Measurements from ENCODE around the gene MTCL1. TPM values are rescaled to one million over a fixed set of nuclear protein-coding genes. Genes with fewer than 3 reads are reported as not detected.

MTCL1 gene
- total RNA-seq, 2 donors from 2014 or later, result 0.64 to 0.95 TPM

DNA sequence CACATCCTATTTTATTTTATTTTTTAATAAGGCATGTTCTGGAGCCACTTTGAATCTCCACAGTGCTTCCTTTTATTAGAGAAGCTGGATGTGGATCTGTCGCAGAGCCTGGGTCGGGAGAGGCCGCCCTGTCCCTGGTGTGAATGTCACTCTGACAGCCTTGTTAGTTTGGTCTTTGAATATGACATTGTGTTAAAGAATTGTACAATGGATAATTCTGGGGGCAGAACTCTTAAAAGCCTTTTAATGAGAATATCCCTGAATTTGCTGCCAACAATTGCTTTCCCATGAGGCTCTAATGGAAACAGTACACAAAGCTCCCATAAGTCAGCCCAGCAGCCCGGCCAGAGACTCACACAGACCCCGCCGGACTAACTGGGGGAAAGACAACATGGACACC is 82.4 kb downstream of the MTCL1 start:
- Mint-ChIP-seq H3K9me3 (no peaks in the 10 kb centered on the region), H3K4me3 (no peak overlapping the region), H3K27ac (no peak overlapping the region), H3K4me1 (no peaks in the 10 kb centered on the region), H3K36me3 (ENCODE audit: low read depth) (no peaks in the 10 kb centered on the region), H3K27me3 (peaks cover 7% of the 10 kb centered on the region)
- no peak for ATAC-seq (replicated peaks)

DNA sequence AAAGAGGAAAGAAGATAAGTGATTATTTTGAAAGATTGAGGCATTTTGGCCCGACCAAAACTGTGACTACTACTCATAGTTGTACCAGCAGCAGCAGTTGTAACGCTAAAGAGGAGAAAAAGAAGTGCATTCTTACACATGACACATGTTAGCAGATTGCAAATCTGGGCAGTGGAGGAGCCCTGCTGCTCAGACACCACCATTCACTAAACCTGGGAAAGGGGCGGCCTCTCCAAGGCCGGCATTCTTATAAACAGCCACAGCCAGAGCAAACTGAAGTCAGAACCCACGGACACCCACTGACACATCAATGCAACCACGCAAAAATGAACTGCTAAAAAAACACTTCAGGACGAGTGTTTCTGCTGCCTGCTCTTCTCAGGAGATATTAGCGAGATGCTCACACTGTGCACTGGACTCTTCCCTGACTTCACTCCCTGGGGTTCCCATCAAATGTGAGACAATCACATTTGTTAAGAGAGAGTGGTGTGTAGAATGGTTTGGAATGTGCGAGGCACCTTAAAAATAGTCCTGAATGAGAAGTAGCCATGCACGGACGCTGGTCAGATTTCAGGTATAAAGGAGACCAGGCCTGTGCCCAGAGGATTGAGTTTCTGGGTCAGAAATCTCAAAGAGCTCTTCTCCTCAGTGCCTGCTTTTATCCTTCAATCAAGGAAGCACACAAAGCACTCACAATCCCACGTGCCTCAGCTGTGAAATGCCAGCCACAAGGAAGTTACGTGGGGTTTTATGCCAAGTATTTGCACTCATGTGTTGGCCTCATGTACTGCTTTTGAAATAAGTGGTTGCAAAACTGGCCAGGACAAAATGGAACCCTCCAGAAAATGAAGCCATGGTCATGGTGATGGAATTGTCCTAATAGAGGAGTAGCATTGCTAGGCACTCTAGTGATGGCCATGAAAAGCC is 83.4 kb downstream of the MTCL1 start:
- no peaks in the 10 kb centered on the region for H3K4me1 Mint-ChIP-seq
- no peaks in the 10 kb centered on the region for H3K36me3 Mint-ChIP-seq (ENCODE audit: low read depth)
- no peak for ATAC-seq (replicated peaks)
- no peaks in the 10 kb centered on the region for H3K9me3 Mint-ChIP-seq
- no peak overlapping the region for H3K4me3 Mint-ChIP-seq
- H3K27ac Mint-ChIP-seq, result no peak overlapping the region
- peaks cover 7% of the 10 kb centered on the region for H3K27me3 Mint-ChIP-seq

DNA sequence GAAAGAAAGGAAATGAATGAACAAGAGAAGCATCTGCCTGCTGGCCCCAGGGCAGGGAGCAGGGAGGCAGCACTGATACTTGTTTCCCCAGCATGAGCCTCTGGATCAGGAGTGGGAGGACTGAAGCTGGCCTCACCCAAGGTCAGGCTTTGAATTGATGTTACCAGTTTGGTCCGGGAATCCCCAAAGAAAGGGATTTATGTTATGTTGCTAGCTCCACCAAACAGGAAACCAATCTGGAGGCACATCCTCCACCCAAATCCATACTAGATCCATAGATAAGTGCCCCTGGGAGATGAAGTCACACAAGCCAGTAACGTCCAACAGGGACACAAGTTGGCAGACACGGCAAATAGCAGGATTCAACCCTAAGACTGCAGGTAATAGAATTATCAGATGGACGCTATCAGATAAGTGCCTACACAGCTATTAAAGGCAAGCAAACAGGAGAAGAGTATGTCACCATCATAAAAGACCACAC is 85.9 kb downstream of the MTCL1 start:
- H3K27ac Mint-ChIP-seq, result no peak overlapping the region

DNA sequence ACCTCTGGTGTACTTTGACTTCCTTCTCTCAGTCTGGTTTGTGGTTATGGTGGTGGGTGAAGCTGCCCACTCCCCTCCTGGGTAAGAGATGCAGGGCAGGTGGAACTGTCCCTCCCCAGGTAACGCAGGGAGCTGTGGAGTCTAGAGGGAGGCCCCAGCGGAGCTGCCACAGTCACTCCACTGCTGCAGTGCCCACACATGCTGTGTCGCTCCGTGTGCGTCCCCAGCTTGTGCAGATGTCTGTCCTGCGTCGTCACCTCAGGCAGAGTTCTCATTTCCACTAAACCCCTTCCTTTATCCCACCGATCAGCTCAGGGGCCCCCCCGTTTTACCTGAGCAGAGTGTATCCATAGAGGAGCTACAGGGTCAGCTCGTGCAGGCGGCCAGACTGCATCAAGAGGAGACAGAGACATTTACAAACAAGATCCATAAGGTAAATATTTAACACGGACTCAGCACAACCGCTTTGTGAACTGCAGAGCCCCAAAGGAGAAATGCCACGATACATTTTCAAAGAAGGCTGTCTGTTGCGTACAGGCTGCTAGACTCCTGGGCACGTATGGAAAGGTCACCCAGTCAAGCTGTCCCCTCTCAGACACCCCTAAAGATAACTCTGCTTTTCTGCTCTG is 87.4 kb downstream of the MTCL1 start:
- Mint-ChIP-seq H3K36me3 (ENCODE audit: low read depth) (no peaks in the 10 kb centered on the region), H3K4me3 (no peak overlapping the region), H3K27me3 (peaks cover 10% of the 10 kb centered on the region), H3K4me1 (no peaks in the 10 kb centered on the region), H3K27ac (no peak overlapping the region), H3K9me3 (no peaks in the 10 kb centered on the region)
- ATAC-seq (replicated peaks), result no peak

More for the DNA sequence above, 85.9 kb downstream of the MTCL1 start:
- peaks cover 11% of the 10 kb centered on the region for H3K27me3 Mint-ChIP-seq
- no peaks in the 10 kb centered on the region for H3K36me3 Mint-ChIP-seq (ENCODE audit: low read depth)
- no peak overlapping the region for H3K4me3 Mint-ChIP-seq
- no peak for ATAC-seq (replicated peaks)
- no peaks in the 10 kb centered on the region for H3K4me1 Mint-ChIP-seq
- no peaks in the 10 kb centered on the region for H3K9me3 Mint-ChIP-seq

DNA sequence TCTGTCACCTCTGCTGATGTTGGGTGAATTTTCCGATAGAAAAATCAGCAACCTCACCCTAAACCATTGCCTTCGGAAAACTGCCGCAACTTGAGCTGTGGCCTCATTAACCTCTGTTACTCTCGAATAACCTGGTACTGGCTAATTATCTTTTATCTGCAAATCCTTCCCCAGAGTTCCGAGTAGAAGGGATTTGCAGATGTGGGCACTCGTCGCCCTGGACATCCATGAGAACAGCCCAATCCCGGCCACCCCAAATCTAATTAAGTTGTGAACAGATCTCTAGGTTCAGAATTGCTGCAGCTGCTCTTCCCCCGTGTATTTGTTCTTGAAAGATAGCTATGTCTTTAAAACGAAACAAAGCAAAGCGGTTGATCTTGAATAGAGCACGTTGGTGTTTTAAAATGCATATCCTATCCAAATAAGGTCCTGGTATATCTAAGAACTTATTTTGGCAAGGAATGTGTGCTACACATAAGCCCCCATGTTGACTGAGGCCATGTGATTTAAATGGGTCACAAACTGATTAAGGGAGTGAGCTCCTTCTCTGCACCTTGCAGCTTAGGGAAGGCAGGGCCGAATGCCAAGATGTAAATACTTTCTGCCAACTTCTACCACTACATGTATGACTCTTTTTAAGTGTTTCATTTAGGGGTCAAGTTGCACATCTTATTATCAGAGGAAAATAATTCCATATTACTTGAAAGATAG is 88.2 kb downstream of the MTCL1 start:
- no peaks in the 10 kb centered on the region for H3K4me1 Mint-ChIP-seq
- ATAC-seq (replicated peaks), result no peak
- no peaks in the 10 kb centered on the region for H3K36me3 Mint-ChIP-seq (ENCODE audit: low read depth)
- H3K27me3 Mint-ChIP-seq, result peaks cover 10% of the 10 kb centered on the region
- H3K27ac Mint-ChIP-seq, result no peak overlapping the region
- H3K4me3 Mint-ChIP-seq, result no peak overlapping the region
- H3K9me3 Mint-ChIP-seq, result no peaks in the 10 kb centered on the region

DNA sequence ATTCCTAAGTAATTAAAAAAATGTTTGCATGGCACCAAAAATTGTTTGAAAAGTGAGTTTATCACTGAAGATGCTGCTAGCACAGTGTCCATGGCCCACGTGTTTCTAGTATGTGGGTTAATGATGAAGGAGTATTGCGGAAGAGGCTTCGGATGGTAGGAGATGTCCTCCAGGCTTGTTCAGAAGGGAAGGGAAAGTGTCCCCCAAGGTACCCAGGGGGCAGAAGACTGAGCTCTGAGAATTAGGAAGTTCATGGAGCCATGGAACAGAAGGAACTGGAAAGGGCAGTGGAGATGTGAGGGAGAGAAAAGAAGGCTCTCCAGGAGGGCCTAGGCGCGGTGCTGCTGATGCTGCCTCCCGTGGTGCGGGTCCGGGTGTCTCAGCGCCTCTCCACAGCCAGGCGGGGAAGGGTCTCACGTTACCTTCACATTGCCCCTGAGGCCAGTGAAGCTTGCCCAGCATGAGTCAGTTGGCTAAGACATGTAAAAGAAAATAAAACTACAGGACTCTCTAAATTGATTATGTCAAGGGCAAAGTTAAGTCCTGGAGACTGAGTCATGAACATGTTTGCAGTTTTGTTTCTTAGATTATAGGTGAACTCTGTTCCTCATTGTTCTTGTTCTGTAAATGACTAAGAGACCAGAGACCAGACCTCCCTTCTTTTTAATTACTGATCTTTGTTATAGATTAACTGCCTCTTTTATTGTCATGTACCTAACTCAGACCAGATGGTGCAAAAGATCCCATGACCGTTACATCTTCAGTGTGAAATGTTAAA is 89.0 kb downstream of the MTCL1 start:
- Mint-ChIP-seq H3K9me3 (no peaks in the 10 kb centered on the region), H3K4me3 (no peak overlapping the region), H3K4me1 (no peaks in the 10 kb centered on the region), H3K27me3 (peaks cover 8% of the 10 kb centered on the region), H3K27ac (no peak overlapping the region), H3K36me3 (ENCODE audit: low read depth) (no peaks in the 10 kb centered on the region)
- no peak for ATAC-seq (replicated peaks)

DNA sequence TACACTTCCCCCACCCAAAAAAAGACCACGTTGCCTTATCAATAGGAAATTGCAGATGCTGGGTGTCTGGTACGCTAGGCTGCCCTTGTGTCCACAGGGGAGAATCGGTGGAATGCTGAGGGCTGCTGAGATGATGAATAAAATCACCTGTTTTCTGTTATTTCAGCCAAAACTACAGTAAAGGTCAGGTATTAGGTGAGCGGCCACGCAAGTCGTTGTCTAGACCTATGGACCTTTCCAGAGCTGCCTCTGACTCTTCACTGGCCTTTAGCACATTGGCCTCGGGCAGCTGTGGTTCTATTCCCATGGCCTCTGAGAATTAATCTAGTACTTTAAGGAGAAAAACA is 89.6 kb downstream of the MTCL1 start:
- ATAC-seq (replicated peaks), result no peak
- H3K4me1 Mint-ChIP-seq, result no peaks in the 10 kb centered on the region
- H3K27ac Mint-ChIP-seq, result no peak overlapping the region
- peaks cover 7% of the 10 kb centered on the region for H3K27me3 Mint-ChIP-seq
- no peak overlapping the region for H3K4me3 Mint-ChIP-seq
- no peaks in the 10 kb centered on the region for H3K9me3 Mint-ChIP-seq
- H3K36me3 Mint-ChIP-seq (ENCODE audit: low read depth), result no peaks in the 10 kb centered on the region

DNA sequence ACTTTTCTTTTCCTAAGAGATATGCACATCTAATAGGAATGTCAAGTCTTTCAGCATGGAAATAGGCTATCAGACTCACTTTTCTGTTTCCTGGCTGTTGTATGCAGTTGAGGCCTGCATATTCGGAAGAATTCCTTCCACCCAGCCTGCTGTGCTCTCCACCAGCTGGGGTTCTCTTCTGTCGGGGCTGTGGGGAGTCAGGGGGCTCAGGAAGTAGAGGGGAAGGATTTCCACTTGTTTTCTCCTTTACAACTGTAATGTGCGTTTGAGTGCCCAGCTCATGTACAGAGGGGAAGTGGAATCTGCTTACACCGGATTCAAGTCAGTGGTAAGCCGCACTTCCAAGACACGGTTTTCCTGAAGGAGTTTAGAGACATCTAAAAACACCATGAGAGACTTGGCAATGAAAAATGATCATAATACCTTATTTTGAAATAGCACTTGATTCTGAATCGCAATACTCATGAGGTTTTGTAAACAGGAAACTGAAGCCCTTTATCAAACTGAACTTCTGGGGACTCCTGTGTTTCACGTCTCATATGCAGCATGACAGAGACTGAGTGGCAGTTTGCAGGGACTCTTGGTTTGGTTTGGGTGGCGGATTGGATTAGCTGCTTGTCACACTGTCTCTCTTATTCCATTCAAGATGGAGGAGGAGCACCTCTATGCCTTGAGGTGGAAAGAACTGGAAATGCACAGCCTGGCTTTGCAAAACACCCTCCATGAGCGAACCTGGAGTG is 90.4 kb downstream of the MTCL1 start:
- Mint-ChIP-seq H3K4me1 (no peaks in the 10 kb centered on the region), H3K4me3 (no peak overlapping the region), H3K9me3 (no peaks in the 10 kb centered on the region), H3K36me3 (ENCODE audit: low read depth) (no peaks in the 10 kb centered on the region), H3K27ac (no peak overlapping the region), H3K27me3 (peaks cover 7% of the 10 kb centered on the region)
- ATAC-seq (replicated peaks), result no peak

DNA sequence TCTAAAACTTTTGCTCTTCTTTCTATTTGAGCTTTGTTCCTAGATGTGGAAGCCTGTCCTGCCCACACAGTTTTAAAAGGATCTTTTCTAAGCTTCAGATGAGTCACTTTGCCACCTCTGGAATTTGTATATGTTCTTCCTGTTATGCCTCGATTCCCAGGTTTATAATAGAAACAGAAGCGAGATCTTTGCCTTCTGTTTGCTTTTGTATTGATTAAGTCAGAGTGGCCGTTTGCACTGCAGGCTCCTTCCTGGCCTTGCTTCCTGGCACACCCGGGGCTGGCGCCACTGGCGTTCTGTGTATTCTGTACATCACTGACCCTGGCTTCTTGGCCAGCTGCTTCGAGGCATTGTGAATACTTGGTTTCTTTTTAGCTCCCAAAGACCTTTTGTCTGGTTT is 91.8 kb downstream of the MTCL1 start:
- H3K4me3 Mint-ChIP-seq, result no peak overlapping the region
- peaks cover 7% of the 10 kb centered on the region for H3K27me3 Mint-ChIP-seq
- H3K36me3 Mint-ChIP-seq (ENCODE audit: low read depth), result no peaks in the 10 kb centered on the region
- H3K9me3 Mint-ChIP-seq, result no peaks in the 10 kb centered on the region
- H3K4me1 Mint-ChIP-seq, result no peaks in the 10 kb centered on the region
- ATAC-seq (replicated peaks), result no peak
- H3K27ac Mint-ChIP-seq, result no peak overlapping the region

DNA sequence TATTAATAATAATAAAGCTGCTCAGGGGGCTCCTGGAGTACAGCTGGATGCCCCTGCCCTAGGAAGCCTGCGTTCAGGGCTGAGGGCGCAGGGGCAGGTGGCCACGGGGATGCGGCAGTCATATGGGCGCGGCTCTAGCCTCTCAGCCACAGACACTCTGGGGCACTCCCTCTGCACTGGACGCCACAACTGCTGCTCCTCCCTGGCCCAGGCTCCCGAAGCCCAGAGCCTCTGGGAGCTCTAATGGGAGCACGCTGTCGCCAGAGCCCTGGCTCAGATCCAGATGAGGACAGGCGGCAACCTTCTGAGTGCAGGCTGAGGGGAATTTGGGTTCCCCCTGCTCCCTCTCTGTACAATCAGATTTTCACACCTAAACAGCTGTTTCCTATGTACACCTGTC is 93.6 kb downstream of the MTCL1 start:
- no peaks in the 10 kb centered on the region for H3K36me3 Mint-ChIP-seq (ENCODE audit: low read depth)
- H3K27ac Mint-ChIP-seq, result no peak overlapping the region
- no peak for ATAC-seq (replicated peaks)
- no peaks in the 10 kb centered on the region for H3K9me3 Mint-ChIP-seq
- H3K4me3 Mint-ChIP-seq, result no peak overlapping the region
- H3K4me1 Mint-ChIP-seq, result no peaks in the 10 kb centered on the region
- peaks cover 7% of the 10 kb centered on the region for H3K27me3 Mint-ChIP-seq

DNA sequence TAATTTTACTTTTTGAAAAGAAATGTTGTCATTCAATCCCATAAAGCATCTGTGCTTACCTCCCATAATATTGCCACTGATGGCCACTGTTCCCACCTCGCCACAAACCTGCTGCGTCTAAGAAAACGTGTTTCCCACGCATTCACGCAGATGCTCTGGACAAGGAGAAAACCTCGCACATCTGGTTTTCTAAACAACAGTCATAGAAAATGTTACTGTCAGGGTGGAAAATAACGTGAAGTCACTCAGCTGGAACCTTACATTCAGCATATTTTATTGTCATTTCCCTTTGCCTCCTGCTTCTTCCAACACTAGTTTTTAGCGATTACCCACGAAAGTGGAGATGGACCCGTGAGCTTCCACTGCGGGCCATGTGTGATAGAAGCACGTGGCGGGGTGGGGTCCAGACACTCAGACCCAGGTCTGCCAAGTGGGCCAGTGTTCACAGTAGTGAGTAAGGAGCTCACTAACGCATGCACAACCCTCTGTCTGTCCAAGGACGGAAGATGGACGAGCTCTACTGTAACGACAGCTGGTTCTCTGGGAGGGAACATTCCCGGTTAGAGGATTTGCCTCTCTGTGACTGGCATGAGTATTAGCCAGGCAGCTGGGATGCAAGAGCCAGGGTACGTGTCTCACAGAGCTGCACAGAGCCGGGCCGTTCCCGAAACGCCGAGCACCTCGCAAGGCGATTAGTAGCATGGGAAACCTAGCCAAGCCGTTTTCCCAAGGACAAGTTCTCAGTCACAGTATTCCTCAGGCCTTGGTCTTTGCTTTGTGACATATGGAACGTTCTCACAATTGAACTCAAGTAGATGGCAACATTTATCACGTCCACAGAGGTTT is 94.5 kb downstream of the MTCL1 start:
- Mint-ChIP-seq H3K9me3 (no peaks in the 10 kb centered on the region), H3K36me3 (ENCODE audit: low read depth) (no peaks in the 10 kb centered on the region), H3K4me1 (no peaks in the 10 kb centered on the region), H3K27ac (no peak overlapping the region), H3K4me3 (no peak overlapping the region), H3K27me3 (peaks cover 7% of the 10 kb centered on the region)
- no peak for ATAC-seq (replicated peaks)

DNA sequence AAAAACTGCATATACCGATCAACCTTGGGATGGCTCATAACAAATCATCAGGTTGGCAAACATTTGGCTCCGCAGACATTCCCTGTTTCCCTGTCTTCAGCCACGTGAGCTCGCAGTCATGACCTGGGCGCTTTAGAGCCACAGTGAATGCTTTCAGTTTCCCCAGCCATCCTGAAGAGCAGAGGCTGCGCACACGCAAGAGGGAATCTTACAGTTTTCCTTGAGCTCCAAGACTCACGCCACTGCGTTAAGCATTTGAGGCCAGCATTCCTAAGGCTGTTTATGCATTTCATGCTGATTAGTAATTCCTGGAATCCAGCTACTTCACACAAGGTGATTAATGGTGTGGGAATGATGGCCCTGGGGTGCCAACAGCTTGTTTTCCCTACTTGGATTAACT is 95.1 kb downstream of the MTCL1 start:
- no peak overlapping the region for H3K4me3 Mint-ChIP-seq
- H3K4me1 Mint-ChIP-seq, result no peaks in the 10 kb centered on the region
- no peaks in the 10 kb centered on the region for H3K36me3 Mint-ChIP-seq (ENCODE audit: low read depth)
- peaks cover 4% of the 10 kb centered on the region for H3K27me3 Mint-ChIP-seq
- no peak for ATAC-seq (replicated peaks)
- H3K9me3 Mint-ChIP-seq, result no peaks in the 10 kb centered on the region
- H3K27ac Mint-ChIP-seq, result no peak overlapping the region

DNA sequence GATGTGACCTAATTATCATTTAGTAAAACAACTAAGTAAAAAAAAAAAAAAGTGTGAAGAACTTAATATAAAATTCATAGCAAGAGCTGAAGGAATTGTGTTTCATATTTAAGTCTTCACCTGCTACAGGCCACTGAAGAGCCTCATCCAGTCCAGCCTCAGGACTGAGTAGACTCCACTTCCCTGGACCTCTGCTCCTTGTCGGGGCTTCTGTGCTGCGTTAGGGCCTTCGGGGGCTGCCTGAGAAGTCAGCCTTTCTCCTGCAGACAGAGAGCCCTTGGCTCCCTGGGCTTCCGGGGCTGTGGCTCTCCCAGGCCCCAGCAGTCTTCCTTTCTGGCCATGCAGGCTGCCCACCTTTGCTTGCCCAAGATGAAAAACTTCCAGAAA is 95.5 kb downstream of the MTCL1 start:
- no peak for ATAC-seq (replicated peaks)
- H3K27ac Mint-ChIP-seq, result no peak overlapping the region
- H3K9me3 Mint-ChIP-seq, result no peaks in the 10 kb centered on the region
- H3K27me3 Mint-ChIP-seq, result peaks cover 3% of the 10 kb centered on the region
- no peaks in the 10 kb centered on the region for H3K36me3 Mint-ChIP-seq (ENCODE audit: low read depth)
- H3K4me1 Mint-ChIP-seq, result no peaks in the 10 kb centered on the region
- H3K4me3 Mint-ChIP-seq, result no peak overlapping the region
